Measurements from ENCODE around the gene GCKR. TPM values are rescaled to one million over a fixed set of nuclear protein-coding genes. Genes with fewer than 3 reads are reported as not detected.

Gene GCKR
- total and polyA plus RNA-seq, 2 of the 13 experiments (the other 11 are each of a cell fraction or from before 2014, with no cell fraction given): 15.2 to 48.3 TPM

DNA sequence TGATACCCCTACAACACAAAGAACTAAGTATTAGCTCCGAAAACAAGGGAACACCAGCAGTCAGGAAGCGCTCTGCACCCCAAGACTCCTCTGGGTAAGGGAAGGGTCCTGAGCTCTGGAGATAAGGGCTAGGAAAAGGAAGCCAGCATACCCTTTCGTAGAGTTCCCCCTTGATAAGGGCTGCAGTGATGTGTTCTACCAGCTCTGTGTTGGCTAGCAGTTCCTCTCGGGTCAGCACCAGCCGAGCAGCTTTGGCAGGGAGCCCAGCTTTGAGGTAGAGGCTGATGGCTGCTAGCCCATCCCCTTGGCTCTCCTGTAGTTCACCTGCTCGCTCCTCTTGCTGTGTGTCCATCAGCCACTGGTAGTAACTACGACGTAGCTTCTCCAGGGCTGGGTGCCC lies 35.5 kb upstream of the GCKR start (continued):
- TF ChIP-seq, protein P1, sequence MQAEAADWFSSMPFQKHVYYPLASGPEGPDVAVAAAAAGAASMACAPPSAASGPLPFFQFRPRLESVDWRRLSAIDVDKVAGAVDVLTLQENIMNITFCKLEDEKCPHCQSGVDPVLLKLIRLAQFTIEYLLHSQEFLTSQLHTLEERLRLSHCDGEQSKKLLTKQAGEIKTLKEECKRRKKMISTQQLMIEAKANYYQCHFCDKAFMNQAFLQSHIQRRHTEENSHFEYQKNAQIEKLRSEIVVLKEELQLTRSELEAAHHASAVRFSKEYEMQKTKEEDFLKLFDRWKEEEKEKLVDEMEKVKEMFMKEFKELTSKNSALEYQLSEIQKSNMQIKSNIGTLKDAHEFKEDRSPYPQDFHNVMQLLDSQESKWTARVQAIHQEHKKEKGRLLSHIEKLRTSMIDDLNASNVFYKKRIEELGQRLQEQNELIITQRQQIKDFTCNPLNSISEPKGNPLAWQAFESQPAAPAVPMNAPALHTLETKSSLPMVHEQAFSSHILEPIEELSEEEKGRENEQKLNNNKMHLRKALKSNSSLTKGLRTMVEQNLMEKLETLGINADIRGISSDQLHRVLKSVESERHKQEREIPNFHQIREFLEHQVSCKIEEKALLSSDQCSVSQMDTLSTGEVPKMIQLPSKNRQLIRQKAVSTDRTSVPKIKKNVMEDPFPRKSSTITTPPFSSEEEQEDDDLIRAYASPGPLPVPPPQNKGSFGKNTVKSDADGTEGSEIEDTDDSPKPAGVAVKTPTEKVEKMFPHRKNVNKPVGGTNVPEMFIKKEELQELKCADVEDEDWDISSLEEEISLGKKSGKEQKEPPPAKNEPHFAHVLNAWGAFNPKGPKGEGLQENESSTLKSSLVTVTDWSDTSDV (CRISPR knock-in tag; IDR thresholded peaks at IDR 0.05): no peak
- TF ChIP-seq, protein P2, sequence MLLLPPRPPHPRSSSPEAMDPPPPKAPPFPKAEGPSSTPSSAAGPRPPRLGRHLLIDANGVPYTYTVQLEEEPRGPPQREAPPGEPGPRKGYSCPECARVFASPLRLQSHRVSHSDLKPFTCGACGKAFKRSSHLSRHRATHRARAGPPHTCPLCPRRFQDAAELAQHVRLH (CRISPR knock-in tag; IDR thresholded peaks at IDR 0.05; ENCODE audit: borderline replicate concordance, low read depth): no peak
- no peak for TF ChIP-seq FOXP4 (CRISPR knock-in tag; IDR thresholded peaks at IDR 0.05)
- TF ChIP-seq, protein P3, sequence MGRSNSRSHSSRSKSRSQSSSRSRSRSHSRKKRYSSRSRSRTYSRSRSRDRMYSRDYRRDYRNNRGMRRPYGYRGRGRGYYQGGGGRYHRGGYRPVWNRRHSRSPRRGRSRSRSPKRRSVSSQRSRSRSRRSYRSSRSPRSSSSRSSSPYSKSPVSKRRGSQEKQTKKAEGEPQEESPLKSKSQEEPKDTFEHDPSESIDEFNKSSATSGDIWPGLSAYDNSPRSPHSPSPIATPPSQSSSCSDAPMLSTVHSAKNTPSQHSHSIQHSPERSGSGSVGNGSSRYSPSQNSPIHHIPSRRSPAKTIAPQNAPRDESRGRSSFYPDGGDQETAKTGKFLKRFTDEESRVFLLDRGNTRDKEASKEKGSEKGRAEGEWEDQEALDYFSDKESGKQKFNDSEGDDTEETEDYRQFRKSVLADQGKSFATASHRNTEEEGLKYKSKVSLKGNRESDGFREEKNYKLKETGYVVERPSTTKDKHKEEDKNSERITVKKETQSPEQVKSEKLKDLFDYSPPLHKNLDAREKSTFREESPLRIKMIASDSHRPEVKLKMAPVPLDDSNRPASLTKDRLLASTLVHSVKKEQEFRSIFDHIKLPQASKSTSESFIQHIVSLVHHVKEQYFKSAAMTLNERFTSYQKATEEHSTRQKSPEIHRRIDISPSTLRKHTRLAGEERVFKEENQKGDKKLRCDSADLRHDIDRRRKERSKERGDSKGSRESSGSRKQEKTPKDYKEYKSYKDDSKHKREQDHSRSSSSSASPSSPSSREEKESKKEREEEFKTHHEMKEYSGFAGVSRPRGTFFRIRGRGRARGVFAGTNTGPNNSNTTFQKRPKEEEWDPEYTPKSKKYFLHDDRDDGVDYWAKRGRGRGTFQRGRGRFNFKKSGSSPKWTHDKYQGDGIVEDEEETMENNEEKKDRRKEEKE (IDR thresholded peaks at IDR 0.05): no peak

Measured in HepG2 (cell line).